Measurements from ENCODE around the gene LPXN. TPM values are rescaled to one million over a fixed set of nuclear protein-coding genes. Genes with fewer than 3 reads are reported as not detected.

Gene LPXN
- total RNA-seq, 1 experiment from 2014 or later: 3.0 TPM

GRCh38 chr11:58498464-58498863, 77.2 kb downstream of the LPXN start:
- ChIA-PET POLR2A (no interaction called here), CTCF (no interaction called here)
- no peak overlapping the region for H3K4me3 ChIP-seq (ENCODE audit: low read depth in 2 of 2, low read length in 2 of 2)
- H3K27ac ChIP-seq (ENCODE audit: low read length): no peak overlapping the region
- no peak for ATAC-seq
- intact Hi-C loops (cut with micrococcal nuclease; ENCODE audit: unreplicated experiment) (no loop called here), in situ Hi-C loops (cut with HindIII; ENCODE audit: low pct_unique_long_range_greater_than_20kb, low sequenced_read_pairs) (no loop called here)
- BruUV-seq (replicated peaks): no TSS peak
- H3K9me3 ChIP-seq (ENCODE audit: control insufficient read depth, insufficient read depth, low read depth, low read length): no peaks in the 10 kb centered on the region
- TF ChIP-seq TCF7L2 (IDR thresholded peaks at IDR 0.05; ENCODE audit: low read depth, low read length) (no peak), POLR2AphosphoS5 (IDR thresholded peaks at IDR 0.05; ENCODE audit: low read depth, low read length) (no peak), REST (IDR thresholded peaks at IDR 0.05; ENCODE audit: insufficient read depth in 1 of 2, low read depth in 2 of 2, low read length in 1 of 2) (no peak), SIN3A (IDR thresholded peaks at IDR 0.05; ENCODE audit: borderline replicate concordance, insufficient read depth, low read depth, low read length) (no peak)
- TF ChIP-seq, protein P1, sequence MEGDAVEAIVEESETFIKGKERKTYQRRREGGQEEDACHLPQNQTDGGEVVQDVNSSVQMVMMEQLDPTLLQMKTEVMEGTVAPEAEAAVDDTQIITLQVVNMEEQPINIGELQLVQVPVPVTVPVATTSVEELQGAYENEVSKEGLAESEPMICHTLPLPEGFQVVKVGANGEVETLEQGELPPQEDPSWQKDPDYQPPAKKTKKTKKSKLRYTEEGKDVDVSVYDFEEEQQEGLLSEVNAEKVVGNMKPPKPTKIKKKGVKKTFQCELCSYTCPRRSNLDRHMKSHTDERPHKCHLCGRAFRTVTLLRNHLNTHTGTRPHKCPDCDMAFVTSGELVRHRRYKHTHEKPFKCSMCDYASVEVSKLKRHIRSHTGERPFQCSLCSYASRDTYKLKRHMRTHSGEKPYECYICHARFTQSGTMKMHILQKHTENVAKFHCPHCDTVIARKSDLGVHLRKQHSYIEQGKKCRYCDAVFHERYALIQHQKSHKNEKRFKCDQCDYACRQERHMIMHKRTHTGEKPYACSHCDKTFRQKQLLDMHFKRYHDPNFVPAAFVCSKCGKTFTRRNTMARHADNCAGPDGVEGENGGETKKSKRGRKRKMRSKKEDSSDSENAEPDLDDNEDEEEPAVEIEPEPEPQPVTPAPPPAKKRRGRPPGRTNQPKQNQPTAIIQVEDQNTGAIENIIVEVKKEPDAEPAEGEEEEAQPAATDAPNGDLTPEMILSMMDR (IDR thresholded peaks at IDR 0.05): no peak
- H3K4me1 ChIP-seq (ENCODE audit: control insufficient read depth, insufficient read depth, low read length): no peaks in the 10 kb centered on the region; the same call in 1 of the 2 replicates
- no peak for DNase-seq (ENCODE audit: low read depth, low spot score)
- no peaks in the 10 kb centered on the region for H3K36me3 ChIP-seq (ENCODE audit: control insufficient read depth, insufficient read depth, low read length)
- peaks cover 4% of the 10 kb centered on the region for H3K27me3 ChIP-seq (ENCODE audit: control insufficient read depth, insufficient read depth, low read length)

DNA sequence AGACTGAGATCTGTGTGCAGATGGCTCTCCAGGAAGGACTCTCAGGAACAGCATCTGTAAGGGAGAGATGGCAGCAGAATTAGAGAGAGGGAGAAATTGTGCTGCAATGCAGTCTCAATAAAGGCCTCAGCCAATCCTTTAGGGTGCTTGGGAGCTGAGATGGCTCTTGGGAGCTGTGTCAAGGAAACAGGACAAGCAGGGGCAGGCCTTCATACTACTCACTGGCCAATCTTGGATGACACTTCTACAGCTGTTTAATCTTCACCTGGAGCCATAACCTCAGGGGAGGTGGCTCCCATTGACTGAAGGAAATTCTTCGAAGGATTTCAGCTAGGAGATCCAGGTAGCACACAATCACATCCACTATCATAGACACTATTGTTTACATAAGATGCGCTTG, 77.7 kb downstream of the LPXN start:
- BruUV-seq (replicated peaks): no TSS peak

More for the DNA sequence above, 77.7 kb downstream of the LPXN start:
- H3K4me1 ChIP-seq (ENCODE audit: control insufficient read depth, insufficient read depth, low read length): no peaks in the 10 kb centered on the region; the same call in 1 of the 2 replicates
- H3K27ac ChIP-seq (ENCODE audit: low read length): no peak overlapping the region
- in situ Hi-C loops (cut with HindIII; ENCODE audit: low pct_unique_long_range_greater_than_20kb, low sequenced_read_pairs) (no loop called here), intact Hi-C loops (cut with micrococcal nuclease; ENCODE audit: unreplicated experiment) (no loop called here)
- peaks cover 2% of the 10 kb centered on the region for H3K27me3 ChIP-seq (ENCODE audit: control insufficient read depth, insufficient read depth, low read length)
- ChIA-PET POLR2A (no interaction called here), CTCF (no interaction called here)
- TF ChIP-seq SIN3A (IDR thresholded peaks at IDR 0.05; ENCODE audit: borderline replicate concordance, insufficient read depth, low read depth, low read length) (no peak), REST (IDR thresholded peaks at IDR 0.05; ENCODE audit: insufficient read depth in 1 of 2, low read depth in 2 of 2, low read length in 1 of 2) (no peak), POLR2AphosphoS5 (IDR thresholded peaks at IDR 0.05; ENCODE audit: low read depth, low read length) (no peak), TCF7L2 (IDR thresholded peaks at IDR 0.05; ENCODE audit: low read depth, low read length) (no peak)
- TF ChIP-seq, protein P1 (IDR thresholded peaks at IDR 0.05): no peak
- DNase-seq (ENCODE audit: low read depth, low spot score): no peak
- H3K4me3 ChIP-seq (ENCODE audit: low read depth in 2 of 2, low read length in 2 of 2): no peak overlapping the region
- no peaks in the 10 kb centered on the region for H3K36me3 ChIP-seq (ENCODE audit: control insufficient read depth, insufficient read depth, low read length)
- no peaks in the 10 kb centered on the region for H3K9me3 ChIP-seq (ENCODE audit: control insufficient read depth, insufficient read depth, low read depth, low read length)
- ATAC-seq: no peak

Measured in Panc1 (cell line).